Anterior cingulate cortex (tissue), 58 donors: ENCODE measurements around the gene ZNF557.

ENCODE experiments used
- DNase-seq, 58 donors: peaks; one replicate each; lab custom pipeline; 2025; lab: John Stamatoyannopoulos, UW

ZNF557 gene

DNA sequence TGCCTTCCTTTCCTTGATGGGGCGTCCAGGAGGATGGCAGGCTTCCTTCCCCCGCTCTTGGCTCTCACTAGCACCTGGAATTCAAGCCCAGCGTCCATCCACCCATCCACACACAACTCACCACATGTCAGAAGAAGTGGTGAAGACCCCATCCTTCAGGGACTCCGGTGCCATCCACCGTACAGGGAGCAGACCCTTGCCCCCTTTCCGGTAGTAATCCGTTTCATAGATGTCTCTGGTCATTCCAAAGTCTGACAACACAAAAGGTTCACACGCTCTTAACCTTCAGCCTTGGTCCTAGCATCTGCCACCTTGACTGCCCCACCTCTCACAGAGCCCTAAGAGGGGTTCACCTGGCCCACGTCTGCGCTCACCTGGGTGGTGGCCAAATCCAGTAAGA lies 51.0 kb downstream of the ZNF557 start:
- DNase-seq = no peak

DNA sequence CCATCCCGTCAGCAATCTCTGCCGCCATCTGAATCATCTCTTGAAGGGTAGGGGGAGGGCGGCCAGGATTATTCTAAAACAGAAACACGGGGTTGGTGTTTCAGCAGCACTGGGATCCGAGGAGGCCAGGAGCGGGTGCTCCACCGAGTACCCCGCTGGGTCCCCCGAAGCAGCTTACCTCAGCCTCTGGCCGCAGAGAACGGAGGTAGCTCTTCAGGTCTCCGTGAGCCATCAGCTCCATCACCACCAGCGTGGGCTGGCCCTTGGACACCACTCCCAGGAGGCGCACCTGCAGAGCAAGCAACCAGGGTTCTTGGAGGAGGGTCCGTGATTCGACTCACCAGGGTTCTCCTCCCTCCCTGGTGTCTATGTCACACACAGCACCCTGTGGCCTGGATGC lies 53.2 kb downstream of the ZNF557 start:
- DNase-seq = no peak

DNA sequence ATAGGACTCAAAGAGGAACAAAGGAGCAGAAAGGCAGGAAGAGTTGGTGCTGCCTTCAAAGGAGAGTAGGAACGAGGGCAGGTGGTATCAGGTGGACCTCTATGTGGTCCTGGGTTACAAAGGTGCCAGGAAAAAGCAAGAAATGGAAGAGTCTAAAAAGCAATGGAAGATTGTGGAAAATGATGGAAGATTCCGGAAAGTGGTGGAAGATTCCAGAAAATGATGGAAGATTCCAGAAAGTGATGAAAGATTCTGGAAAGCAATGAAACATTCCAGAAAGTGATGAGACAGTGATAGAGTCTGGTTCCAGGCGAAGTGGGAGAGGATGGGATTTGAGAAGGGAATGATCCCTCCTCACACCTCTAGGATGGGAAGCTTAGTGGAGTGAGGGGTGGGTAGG lies 55.3 kb downstream of the ZNF557 start:
- no peak for DNase-seq

DNA sequence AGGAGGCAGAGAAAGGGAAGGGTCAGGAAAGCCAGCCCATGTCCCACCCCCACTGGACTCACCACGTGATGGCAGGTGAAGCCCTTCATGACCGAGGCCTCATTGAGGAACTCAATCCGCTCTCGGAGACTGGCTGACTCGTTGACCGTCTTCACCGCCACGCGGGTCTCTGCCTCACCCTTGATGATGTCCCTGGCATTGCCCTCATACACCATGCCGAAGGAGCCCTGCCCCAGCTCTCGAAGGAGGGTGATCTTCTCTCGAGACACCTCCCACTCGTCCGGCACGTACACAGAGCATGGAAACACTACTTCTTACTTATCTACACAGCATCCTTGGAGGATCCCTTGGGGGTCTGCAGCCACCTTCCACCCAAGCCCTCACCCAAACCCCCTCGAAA lies 55.7 kb downstream of the ZNF557 start:
- no peak for DNase-seq

DNA sequence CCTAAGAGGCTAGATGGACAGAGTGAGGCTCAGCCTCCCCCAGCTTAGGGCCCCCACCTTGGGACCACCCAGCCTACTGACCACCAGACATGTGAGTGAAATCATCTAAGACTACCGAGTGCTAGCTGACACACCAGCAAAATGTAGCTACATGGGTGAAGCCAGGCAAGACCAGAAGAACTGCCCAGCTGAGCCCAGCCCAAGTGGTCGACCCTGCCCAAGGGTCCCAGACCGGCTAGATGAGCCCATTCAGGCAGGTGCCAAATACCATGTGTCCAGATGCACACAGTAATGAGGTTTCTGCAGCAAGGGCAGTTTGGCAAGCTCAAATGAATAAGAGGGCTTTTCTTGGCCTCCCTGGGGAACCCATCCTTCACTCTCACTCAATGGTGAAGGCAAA lies 56.6 kb downstream of the ZNF557 start:
- no peak for DNase-seq

DNA sequence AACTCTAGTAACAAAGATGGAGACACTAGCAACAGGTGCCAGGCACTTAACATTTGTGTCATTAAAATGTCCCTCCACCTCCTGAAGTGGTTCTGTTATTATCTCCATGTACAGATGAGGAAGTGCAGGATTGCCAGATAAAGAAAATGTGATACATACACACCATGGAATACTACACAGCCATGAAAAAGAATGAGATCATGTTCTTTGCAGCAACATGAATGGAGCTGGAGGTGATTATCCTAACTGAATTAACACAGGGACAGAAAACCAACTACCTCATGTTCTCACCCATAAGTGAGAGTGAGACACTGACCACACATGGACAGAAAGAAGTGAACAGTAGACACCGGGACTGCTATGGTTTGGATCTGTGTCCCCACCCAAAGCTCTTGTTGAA lies 60.5 kb downstream of the ZNF557 start:
- no peak for DNase-seq

DNA sequence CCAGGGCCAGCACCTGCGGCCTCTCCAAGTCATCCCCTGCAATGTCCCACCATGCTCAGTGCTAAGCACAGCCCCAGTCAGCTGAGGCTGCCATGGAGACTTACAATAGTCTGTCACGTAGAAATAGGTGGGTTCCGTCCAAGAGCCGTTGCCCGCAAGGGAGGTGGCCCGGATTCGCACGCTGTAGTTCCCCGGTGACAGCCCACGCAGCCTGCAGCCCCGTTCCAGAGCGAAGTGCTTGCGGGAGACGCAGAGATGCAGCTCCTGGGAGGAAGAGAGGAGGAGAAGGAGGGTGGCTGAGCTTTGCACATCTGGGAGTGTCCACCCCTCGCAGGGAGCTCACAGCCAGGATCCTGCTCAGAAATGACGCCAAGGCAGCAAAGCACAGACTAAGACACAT lies 62.6 kb downstream of the ZNF557 start:
- no peak for DNase-seq

DNA sequence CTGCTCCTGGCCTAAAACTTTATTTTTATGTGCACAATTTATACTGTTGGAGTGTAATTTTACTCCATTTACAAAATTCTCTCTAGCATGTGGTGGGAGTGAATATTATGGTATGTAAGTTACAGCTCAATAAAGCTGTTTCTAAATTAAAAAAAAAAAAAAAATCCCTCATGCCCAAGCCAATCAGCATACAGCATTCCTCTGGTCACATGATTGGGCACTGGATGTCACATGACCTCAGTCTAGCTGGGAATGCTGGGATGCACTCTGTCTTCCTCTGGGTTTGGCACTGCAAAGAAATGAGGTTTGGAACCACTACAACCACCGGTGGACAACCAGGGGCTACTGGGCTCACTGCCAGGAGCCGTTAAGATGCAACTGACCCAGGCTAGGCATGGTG lies 67.6 kb downstream of the ZNF557 start:
- DNase-seq = peak in 1 of 58 donors; percentile 5
